Camera-type eye (tissue), 1 donor: ENCODE results near the gene PCDH19. TPM values are rescaled to one million over a fixed set of nuclear protein-coding genes. Genes with fewer than 3 reads are reported as not detected.

Experiments used
- total RNA-seq: library from RNA; depleted of rRNA; stranded (reverse); fragments of >200 nt; gene quantifications from one replicate; pipeline ENCODE4 v1.2.3, GENCODE V29; 2014

PCDH19 gene
- 28.6 TPM for total RNA-seq

GRCh38 chrX:100409610-100410590 lies at the start of gene PCDH19:
Gene PCDH19, minus strand, starts transcription at chrX:100410273. Its CDS starts 1,676 bp downstream, at chrX:100408597.

Other genes starting within 250 kb of the PCDH19 start
- gene TNMD, start 174.7 kb upstream of the PCDH19 start, total RNA-seq = 36.9 TPM
- gene TSPAN6, start 226.5 kb upstream of the PCDH19 start, total RNA-seq = 55.5 TPM
- gene SRPX2, start 233.9 kb upstream of the PCDH19 start, total RNA-seq = 6.3 TPM